Activated CD4-positive, alpha-beta T cell treated with anti-CD3 and anti-CD28 coated beads for 4 hours (primary cell): Measurements from ENCODE around the gene ENTHD1.
A peak's percentile ranks its signal among the peaks of the same experiment; 100 is the strongest.
"Not testable (repeated sequence)": the region's sequence is repeated elsewhere in the genome, so short reads cannot be mapped to it uniquely, and the experiment has no call there.

Experiments
- DNase-seq, 2 donors: peaks; one replicate each; pipeline ENCODE4 v3.0.0-alpha.2; 2020

ENTHD1 gene

GRCh38 chr22:39923696-39924095 is 30.1 kb upstream of the ENTHD1 start:
- DNase-seq = no peak

- DNase-seq = peak; percentile 66
Measured at GRCh38 chr22:39920134-39920743, 26.7 kb upstream of the ENTHD1 start.

DNA sequence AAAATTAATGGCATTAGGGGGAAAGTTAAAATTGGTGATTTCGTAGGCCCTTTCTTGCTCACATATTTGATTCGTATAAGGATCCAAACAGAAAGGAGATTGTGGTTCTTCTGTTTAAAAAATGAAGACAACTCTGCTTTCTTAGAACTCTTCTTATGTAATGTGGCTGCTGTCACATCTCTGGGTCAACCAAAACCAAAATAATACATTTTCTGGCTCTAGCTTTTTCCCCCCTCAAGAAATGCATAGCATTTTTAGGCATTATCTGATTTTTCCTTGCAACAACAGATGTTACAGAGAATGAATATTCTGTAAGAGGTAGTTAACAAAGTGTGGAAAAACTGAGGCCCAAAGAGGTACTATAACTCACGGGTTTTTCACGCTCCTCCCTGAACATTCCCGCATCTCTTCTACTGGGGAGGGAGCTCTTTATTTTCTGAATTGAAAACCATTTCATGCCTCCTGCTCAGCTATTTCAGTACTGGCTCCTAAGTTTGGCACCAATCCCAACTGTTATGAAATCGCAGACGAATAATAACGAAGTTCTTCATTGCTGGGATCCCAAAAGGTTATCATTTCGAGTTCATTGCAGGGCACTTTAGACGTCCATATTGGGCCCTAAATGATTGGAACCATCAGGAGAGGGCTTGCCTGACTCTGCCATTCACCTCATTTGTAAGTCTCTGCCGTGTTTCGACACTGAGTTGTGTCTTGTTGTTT is 24.4 kb upstream of the ENTHD1 start:
- no peak for DNase-seq

DNA sequence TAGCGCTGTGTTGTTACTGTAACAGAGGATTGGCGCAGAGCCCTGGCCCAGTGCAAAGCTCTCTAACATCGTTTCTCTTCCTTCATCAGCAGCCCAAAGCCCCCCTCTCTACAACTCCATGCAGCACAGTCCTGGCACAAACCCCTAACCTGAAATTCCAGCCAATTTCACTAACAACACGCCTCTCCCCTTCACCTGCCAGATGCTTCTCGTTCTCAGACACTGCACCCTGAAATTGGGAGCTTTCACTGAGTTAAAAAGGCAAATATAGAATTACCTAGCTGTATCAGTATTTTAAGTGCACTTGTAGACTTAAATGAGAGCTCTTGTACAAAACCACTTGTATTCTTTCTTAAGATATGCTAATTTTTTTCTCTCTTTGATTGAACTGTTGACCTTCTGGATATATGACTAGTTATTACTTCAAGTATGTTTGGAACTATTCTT is 23.7 kb upstream of the ENTHD1 start:
- DNase-seq = no peak

GRCh38 chr22:39916496-39916895 is 22.9 kb upstream of the ENTHD1 start:
- DNase-seq = no peak

- DNase-seq = no peak
Measured at GRCh38 chr22:39915295-39915726, 21.8 kb upstream of the ENTHD1 start.

GRCh38 chr22:39914584-39914983 is 21.0 kb upstream of the ENTHD1 start:
- DNase-seq = no peak

DNA sequence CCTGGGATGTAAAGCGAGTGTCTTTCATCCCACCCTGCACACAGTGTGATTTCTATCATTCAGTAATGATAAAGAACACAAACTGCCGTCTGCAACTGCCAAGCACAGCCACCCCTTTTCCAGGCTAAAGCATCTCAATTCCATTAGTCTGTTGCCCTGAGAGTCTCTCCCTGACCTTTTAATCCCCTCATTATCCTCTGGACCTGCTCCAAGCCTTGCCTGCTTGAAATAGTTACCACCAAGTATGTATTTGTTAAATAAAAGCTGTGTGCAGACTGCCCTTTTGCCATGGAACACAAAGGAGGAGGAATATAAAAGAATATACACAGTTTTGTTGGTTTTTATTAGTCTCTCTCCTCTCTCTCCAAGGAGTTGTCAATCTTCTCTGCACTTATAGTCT is 20.3 kb upstream of the ENTHD1 start:
- DNase-seq = no peak

- DNase-seq = no peak
Measured at GRCh38 chr22:39913321-39913720, 19.8 kb upstream of the ENTHD1 start.

DNA sequence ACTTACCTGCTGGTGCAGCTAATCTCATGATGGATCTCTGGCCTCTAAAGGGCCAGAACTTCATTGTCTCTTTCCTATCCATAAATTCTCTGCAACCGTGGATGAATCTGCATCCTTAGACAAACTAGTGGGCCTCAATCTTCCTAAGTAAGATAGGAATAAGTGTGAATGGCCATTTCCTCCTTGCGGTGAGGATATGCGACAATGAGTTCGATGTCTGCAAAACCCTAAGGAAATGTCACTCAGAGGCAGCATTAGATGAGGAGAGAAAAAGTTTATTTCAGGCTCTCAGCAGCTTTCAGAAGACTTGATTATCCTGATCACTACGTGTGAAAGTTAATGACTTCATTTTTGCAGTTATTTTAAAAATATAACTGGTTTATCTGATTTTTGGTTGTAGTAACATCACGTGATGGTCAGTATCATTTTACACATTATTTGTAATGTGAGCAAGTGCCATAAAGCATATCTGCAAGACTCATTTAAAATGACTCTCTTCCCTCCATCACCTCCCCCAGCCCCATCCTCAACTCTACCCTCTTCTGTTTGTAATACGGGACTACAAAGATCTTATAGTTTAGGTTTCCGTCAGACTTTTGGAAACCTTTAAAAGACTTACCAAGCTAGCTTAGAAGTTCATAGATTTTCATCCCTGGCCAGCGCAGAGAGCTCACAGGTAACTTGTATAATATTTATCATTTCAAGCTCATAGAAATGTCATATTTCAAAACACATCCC is 17.5 kb upstream of the ENTHD1 start:
- no peak for DNase-seq

- peak in 1 of 2 donors; percentile 40 for DNase-seq
Measured at GRCh38 chr22:39908737-39909136, 15.2 kb upstream of the ENTHD1 start.

DNA sequence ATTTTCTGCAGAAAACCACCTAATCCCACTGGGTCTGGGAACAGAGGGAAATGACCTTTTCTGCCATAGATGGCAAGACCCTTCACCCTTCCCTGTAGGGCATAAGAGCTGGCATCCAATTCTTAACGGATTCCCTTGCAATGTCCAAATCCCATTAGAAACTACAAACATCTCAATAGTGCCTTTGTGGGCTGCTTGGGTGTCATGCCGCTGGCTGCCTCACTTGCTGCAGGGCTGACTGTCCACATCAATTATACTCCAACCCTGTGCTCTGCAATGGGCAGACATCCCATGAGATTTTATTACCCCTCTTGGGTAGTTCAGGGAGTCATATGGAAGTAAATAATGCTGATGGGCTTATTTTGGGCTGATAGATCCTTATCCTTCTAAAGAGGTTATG is 14.6 kb upstream of the ENTHD1 start:
- DNase-seq = no peak

GRCh38 chr22:39907605-39908097 is 14.1 kb upstream of the ENTHD1 start:
- DNase-seq = no peak

DNA sequence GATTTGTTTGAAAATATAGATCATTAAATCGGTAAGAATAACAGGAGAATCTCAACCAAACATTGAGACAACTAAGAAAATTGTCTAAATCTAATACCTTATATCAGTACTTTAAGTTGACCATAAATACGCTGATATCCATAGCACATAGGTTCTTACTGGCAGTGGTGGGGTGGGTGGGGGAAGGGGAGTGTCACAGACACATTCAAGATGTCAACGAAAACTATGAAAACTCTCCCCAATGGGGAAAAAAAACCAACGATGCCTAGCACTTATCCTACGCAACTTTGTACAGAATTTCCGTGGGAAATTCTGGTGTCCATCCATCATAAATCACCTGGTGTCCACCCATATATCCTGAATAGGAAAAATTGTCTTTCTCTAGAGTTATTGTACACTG is 13.5 kb upstream of the ENTHD1 start:
- no peak for DNase-seq

DNA sequence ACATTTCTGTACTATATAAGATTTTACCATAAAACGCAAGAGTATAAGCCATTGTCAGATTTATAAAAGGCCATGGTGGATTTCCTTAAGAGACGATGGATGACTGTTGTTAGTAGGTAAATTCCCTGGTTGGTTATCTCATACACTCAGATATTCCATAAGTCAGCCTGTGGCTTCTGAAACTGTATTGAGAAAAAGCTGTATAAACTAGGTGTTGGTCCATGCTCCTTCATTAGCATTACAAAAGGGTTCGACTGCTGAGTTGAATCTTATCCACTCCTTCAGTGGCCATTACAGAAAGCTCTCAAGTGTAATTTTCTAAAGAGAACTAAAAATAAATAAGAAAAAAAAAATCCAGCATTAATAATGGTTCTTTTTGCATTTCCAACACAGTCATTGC is 12.6 kb upstream of the ENTHD1 start:
- no peak for DNase-seq

DNA sequence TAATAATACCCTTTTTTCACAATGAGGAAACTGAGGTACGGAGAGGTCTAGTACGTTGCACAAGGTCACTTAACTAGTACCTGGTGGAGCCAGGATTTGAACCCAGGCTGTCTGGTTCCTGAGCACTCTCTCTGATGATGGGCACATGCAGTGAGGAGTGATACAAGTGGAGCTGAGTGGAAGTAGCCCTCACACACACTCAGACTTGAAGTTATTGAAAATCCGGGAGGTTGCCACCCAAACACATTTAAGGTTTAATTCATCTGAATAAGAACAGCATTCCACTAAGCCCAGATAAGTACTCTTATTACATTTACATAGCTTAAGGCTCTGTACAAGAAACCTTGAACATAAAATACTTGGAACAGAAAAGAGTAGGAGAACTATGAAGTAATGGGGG is 12.1 kb upstream of the ENTHD1 start:
- no peak for DNase-seq

DNA sequence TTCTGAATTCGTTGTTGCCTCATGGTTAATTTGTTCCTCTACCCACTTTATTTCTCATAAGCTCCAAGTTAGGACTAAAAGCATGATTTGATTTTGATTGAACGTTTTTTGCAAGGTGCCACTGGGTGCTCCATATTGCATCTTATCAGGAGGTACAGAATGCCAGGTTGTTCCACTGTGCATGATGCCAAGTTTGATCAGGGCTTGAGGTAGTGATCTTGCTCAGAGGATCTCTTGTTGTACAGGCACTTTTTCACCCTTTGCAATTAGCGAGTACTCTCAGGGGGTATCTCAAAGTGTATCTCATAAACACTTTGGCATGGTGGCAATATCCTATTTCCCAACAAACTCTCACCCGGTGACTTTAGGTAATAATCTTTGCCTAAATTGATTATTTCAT is 11.3 kb upstream of the ENTHD1 start:
- DNase-seq = no peak

- DNase-seq = not testable (repeated sequence)
Measured at GRCh38 chr22:39904024-39904423, 10.5 kb upstream of the ENTHD1 start.

DNA sequence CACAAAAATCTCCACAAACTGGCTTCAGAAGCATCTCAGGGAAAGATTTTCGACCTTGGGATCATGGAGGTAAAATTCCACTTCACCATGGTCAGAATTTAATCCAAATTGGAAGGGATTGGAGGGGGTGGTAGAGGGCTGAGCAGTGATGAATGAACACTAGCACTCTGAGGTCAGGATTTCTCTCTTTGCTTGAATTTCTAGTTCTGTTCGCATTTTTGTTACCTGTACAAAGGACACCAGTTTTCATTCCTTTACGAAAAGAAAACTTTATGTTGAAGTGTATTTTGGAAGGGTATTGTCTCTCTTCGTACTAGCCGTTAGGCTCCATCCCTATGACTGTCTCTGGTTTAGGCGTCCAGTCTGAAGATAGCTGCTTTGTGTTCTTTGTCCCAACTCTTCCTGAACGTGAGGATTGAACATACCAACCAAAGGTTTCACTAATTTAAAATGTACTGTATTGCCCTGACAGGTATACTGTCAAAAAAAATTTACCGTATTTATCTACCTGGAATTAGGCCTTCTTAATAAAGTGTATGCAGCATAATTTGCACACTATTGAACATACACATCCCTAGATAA is 8.1 kb upstream of the ENTHD1 start:
- no peak for DNase-seq

GRCh38 chr22:39900306-39901227 is 7.0 kb upstream of the ENTHD1 start, which contains the start of gene GRAP2:
Gene GRAP2, plus strand, starts transcription at chr22:39901084. Its CDS starts 46,023 bp downstream, at chr22:39947107.
- peak; percentile 66 to 68 for DNase-seq

- DNase-seq = no peak
Measured at GRCh38 chr22:39898997-39899396, 5.4 kb upstream of the ENTHD1 start.

GRCh38 chr22:39897841-39898240 is 4.3 kb upstream of the ENTHD1 start:
- DNase-seq = no peak
